ENCODE results near the gene TUBB8. TPM values are rescaled to one million over a fixed set of nuclear protein-coding genes. Genes with fewer than 3 reads are reported as not detected.

The TUBB8 gene
- total RNA-seq (0.05 TPM), polyA plus RNA-seq (0.75 TPM)
- long read RNA-seq, donor 1, result 0 reads
- long read RNA-seq, donor 2, result 0 reads
- long read RNA-seq, donor 3, result 0 reads
- long read RNA-seq, donor 4, result 0 reads
- long read RNA-seq, donor 5, result 0 reads
- long read RNA-seq, donor 6, result 0 reads
- long read RNA-seq, donor 7, result 0 reads
- long read RNA-seq, donor 8, result 0 reads
- long read RNA-seq, donor 9, result 0 reads
- long read RNA-seq, donor 10, result 0 reads

DNA sequence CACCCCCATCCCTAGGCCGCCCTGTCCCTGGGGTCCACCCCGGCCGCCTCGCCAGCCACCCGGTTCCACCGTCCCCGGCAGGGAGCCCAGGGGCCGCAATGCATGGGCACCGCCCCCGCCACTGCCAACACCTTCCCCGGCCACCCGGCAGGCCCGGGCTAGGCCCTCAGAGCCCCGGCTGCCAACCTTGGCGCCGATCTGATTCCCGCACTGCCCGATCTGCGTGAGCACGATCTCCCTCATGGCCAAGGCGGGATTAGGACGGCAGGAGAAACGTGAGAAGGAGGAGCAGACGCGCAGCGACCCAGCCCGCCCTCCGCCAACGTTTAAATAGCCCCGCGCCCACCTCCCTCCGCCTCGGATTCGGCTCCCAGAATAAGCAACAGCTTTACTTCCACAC is at the start of gene TUBB8:
TSS of gene TUBB8 (minus strand) at position 301 of the 400 bp plus-strand sequence. CDS start at position 243, 58 bp downstream.
- H3K36me3 ChIP-seq (ENCODE audit: control insufficient read depth in 2 of 2, insufficient read depth in 2 of 2, low read length in 1 of 2), result no peaks in the 10 kb centered on the region
- WGBS, result 69% methylated on average over 32 of the region's 34 CpGs
- H3K4me3 ChIP-seq (ENCODE audit: low read length in 2 of 2), result no peak within 1 kb of the TSS
- no peaks in the 10 kb centered on the region for H3K4me1 ChIP-seq (ENCODE audit: control insufficient read depth in 2 of 2, insufficient read depth in 2 of 2, low read length in 2 of 2)
- no peak for DNase-seq (ENCODE audit: low read depth in 6 of 9, low spot score in 9 of 9)
- H3K27me3 ChIP-seq (ENCODE audit: control insufficient read depth in 2 of 2, insufficient read depth in 1 of 2, low read length in 1 of 2), result no peaks in the 10 kb centered on the region
- no peaks in the 10 kb centered on the region for H3K9me3 ChIP-seq (ENCODE audit: control insufficient read depth in 2 of 2, insufficient read depth in 1 of 2, low read length in 1 of 2)
- no peak within 1 kb of the TSS for H3K27ac ChIP-seq (ENCODE audit: low read depth in 1 of 2, low read length in 1 of 2)

- H3K27me3 ChIP-seq (ENCODE audit: control insufficient read depth in 2 of 2, insufficient read depth in 1 of 2, low read length in 1 of 2), result no peaks in the 10 kb centered on the region
- WGBS, result 12% methylated on average over 1 of the region's 1 CpG
- H3K9me3 ChIP-seq (ENCODE audit: control insufficient read depth in 2 of 2, insufficient read depth in 1 of 2, low read length in 1 of 2), result peaks cover 2 to 8% of the 10 kb centered on the region in 2 donors
- no peaks in the 10 kb centered on the region for H3K36me3 ChIP-seq (ENCODE audit: control insufficient read depth in 2 of 2, insufficient read depth in 2 of 2, low read length in 1 of 2)
- no peak overlapping the region for H3K27ac ChIP-seq (ENCODE audit: low read depth in 1 of 2, low read length in 1 of 2)
- H3K4me1 ChIP-seq (ENCODE audit: control insufficient read depth in 2 of 2, insufficient read depth in 2 of 2, low read length in 2 of 2), result no peaks in the 10 kb centered on the region
- H3K4me3 ChIP-seq (ENCODE audit: low read length in 2 of 2), result no peak overlapping the region
- DNase-seq (ENCODE audit: low read depth in 6 of 9, low spot score in 9 of 9), result no peak
These were observed 47.4 kb upstream of the TUBB8 start for GRCh38 chr10:96466-96865.

DNA sequence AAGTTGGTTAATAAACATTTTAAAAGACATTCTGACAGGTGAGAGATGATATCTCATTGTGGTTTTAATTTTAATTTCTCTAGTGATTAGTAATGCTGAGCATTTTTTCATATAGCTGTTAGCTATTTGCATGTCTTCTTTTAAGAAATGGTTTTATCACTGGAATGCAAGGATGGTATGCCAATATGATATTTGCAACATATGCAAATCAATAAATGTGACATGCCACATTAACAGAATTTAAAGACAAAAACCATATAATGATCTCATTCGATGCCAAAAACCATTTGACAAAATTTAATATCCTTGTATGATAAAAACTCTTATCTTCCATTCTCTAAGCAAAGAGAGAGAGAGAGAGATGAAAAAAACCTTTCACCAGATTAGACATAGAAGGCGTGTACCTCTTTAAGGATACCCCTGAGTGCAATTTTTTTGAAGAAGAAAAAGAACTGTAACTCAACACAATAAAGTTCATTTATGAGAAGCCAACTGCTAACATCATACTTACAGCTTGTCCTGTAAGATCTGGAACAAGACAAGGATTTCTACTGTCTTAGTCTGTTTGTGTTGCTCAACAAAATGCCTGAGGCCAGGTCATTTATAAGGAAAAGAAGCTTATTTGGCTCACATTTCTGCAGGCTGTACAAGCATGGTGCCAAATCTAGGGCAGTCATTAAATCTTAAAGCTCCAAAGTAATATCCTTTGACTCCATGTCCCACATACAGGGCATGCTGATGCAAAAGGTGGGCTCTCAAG is 46.4 kb upstream of the TUBB8 start:
- peaks cover 3 to 8% of the 10 kb centered on the region in 2 donors for H3K9me3 ChIP-seq (ENCODE audit: control insufficient read depth in 2 of 2, insufficient read depth in 1 of 2, low read length in 1 of 2)
- WGBS, result 75% methylated on average over 2 of the region's 2 CpGs
- H3K36me3 ChIP-seq (ENCODE audit: control insufficient read depth in 2 of 2, insufficient read depth in 2 of 2, low read length in 1 of 2), result no peaks in the 10 kb centered on the region
- H3K27me3 ChIP-seq (ENCODE audit: control insufficient read depth in 2 of 2, insufficient read depth in 1 of 2, low read length in 1 of 2), result no peaks in the 10 kb centered on the region
- no peak overlapping the region for H3K27ac ChIP-seq (ENCODE audit: low read depth in 1 of 2, low read length in 1 of 2)
- no peak for DNase-seq (ENCODE audit: low read depth in 6 of 9, low spot score in 9 of 9)
- no peak overlapping the region for H3K4me3 ChIP-seq (ENCODE audit: low read length in 2 of 2)
- H3K4me1 ChIP-seq (ENCODE audit: control insufficient read depth in 2 of 2, insufficient read depth in 2 of 2, low read length in 2 of 2), result no peaks in the 10 kb centered on the region

GRCh38 chr10:94613-95012 is 45.5 kb upstream of the TUBB8 start:
- H3K9me3 ChIP-seq (ENCODE audit: control insufficient read depth in 2 of 2, insufficient read depth in 1 of 2, low read length in 1 of 2), result peaks cover 3 to 8% of the 10 kb centered on the region in 2 donors
- DNase-seq (ENCODE audit: low read depth in 6 of 9, low spot score in 9 of 9), result no peak
- 29% methylated on average over 1 of the region's 1 CpG for WGBS
- no peak overlapping the region for H3K4me3 ChIP-seq (ENCODE audit: low read length in 2 of 2)
- no peaks in the 10 kb centered on the region for H3K4me1 ChIP-seq (ENCODE audit: control insufficient read depth in 2 of 2, insufficient read depth in 2 of 2, low read length in 2 of 2)
- H3K27me3 ChIP-seq (ENCODE audit: control insufficient read depth in 2 of 2, insufficient read depth in 1 of 2, low read length in 1 of 2), result no peaks in the 10 kb centered on the region
- no peaks in the 10 kb centered on the region for H3K36me3 ChIP-seq (ENCODE audit: control insufficient read depth in 2 of 2, insufficient read depth in 2 of 2, low read length in 1 of 2)
- no peak overlapping the region for H3K27ac ChIP-seq (ENCODE audit: low read depth in 1 of 2, low read length in 1 of 2)

GRCh38 chr10:92846-93245 is 43.8 kb upstream of the TUBB8 start:
- no peaks in the 10 kb centered on the region for H3K4me1 ChIP-seq (ENCODE audit: control insufficient read depth in 2 of 2, insufficient read depth in 2 of 2, low read length in 2 of 2)
- WGBS, result 95% methylated on average over 2 of the region's 2 CpGs
- no peak for DNase-seq (ENCODE audit: low read depth in 6 of 9, low spot score in 9 of 9)
- peaks cover 3 to 8% of the 10 kb centered on the region in 2 donors for H3K9me3 ChIP-seq (ENCODE audit: control insufficient read depth in 2 of 2, insufficient read depth in 1 of 2, low read length in 1 of 2)
- H3K27ac ChIP-seq (ENCODE audit: low read depth in 1 of 2, low read length in 1 of 2), result no peak overlapping the region
- no peak overlapping the region for H3K4me3 ChIP-seq (ENCODE audit: low read length in 2 of 2)
- H3K27me3 ChIP-seq (ENCODE audit: control insufficient read depth in 2 of 2, insufficient read depth in 1 of 2, low read length in 1 of 2), result no peaks in the 10 kb centered on the region
- H3K36me3 ChIP-seq (ENCODE audit: control insufficient read depth in 2 of 2, insufficient read depth in 2 of 2, low read length in 1 of 2), result no peaks in the 10 kb centered on the region

DNA sequence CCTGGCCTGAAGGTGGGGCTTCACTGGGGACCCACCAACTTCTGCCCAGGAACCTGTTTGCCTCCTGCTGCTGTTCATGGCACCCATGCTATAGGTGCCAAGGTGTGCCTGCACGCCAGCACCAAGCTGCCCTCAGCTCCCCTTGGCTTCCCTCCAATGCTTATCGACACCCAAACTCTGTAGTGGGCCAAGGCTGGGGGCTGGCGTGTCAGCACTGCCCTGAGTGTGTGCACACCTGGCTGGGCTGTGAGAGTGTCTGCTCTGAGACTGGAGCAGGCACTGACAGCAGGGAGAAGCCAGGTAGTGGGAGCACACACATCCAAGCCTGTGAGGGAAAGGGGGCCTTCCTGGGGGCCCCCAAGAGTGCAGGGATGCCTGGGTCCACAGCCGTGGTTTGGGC is 43.1 kb upstream of the TUBB8 start:
- H3K27me3 ChIP-seq (ENCODE audit: control insufficient read depth in 2 of 2, insufficient read depth in 1 of 2, low read length in 1 of 2), result no peaks in the 10 kb centered on the region

GRCh38 chr10:91313-91712 is 42.2 kb upstream of the TUBB8 start:
- no peaks in the 10 kb centered on the region for H3K27me3 ChIP-seq (ENCODE audit: control insufficient read depth in 2 of 2, insufficient read depth in 1 of 2, low read length in 1 of 2)
- peaks cover 3 to 5% of the 10 kb centered on the region in 2 donors for H3K9me3 ChIP-seq (ENCODE audit: control insufficient read depth in 2 of 2, insufficient read depth in 1 of 2, low read length in 1 of 2)
- whole genome bisulfite sequencing, result 97% methylated on average over 8 of the region's 8 CpGs
- no peaks in the 10 kb centered on the region for H3K4me1 ChIP-seq (ENCODE audit: control insufficient read depth in 2 of 2, insufficient read depth in 2 of 2, low read length in 2 of 2)
- no peaks in the 10 kb centered on the region for H3K36me3 ChIP-seq (ENCODE audit: control insufficient read depth in 2 of 2, insufficient read depth in 2 of 2, low read length in 1 of 2)
- no peak overlapping the region for H3K4me3 ChIP-seq (ENCODE audit: low read length in 2 of 2)
- no peak overlapping the region for H3K27ac ChIP-seq (ENCODE audit: low read depth in 1 of 2, low read length in 1 of 2)
- DNase-seq (ENCODE audit: low read depth in 6 of 9, low spot score in 9 of 9), result no peak

More for the DNA sequence above, 43.1 kb upstream of the TUBB8 start:
- no peak for DNase-seq (ENCODE audit: low read depth in 6 of 9, low spot score in 9 of 9)
- Histone ChIP-seq H3K9me3 (ENCODE audit: control insufficient read depth in 2 of 2, insufficient read depth in 1 of 2, low read length in 1 of 2) (peaks cover 3 to 8% of the 10 kb centered on the region in 2 donors), H3K4me1 (ENCODE audit: control insufficient read depth in 2 of 2, insufficient read depth in 2 of 2, low read length in 2 of 2) (no peaks in the 10 kb centered on the region), H3K4me3 (ENCODE audit: low read length in 2 of 2) (no peak overlapping the region), H3K36me3 (ENCODE audit: control insufficient read depth in 2 of 2, insufficient read depth in 2 of 2, low read length in 1 of 2) (no peaks in the 10 kb centered on the region), H3K27ac (ENCODE audit: low read depth in 1 of 2, low read length in 1 of 2) (no peak overlapping the region)
- 89% methylated on average over 4 of the region's 4 CpGs for WGBS

DNA sequence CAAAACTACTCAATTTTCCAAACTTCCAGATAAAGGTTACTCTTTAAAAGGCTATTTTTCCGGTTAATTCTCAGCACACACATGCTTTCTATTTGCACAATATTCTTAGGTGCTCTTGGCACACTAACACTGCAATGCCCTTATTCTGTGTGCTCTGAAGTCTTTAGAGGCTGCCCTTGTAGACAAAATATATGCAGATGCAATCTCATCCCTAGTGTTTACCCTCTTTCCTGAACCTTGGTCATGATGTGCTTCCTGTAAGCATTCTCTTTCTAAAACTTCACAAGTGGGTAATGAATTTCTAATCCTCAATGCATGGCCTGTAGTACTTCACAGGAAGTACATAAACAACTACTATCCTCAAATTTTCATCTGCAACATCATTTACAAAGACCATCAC is 41.1 kb upstream of the TUBB8 start:
- Histone ChIP-seq H3K4me3 (ENCODE audit: low read length in 2 of 2) (no peak overlapping the region), H3K27ac (ENCODE audit: low read depth in 1 of 2, low read length in 1 of 2) (no peak overlapping the region), H3K36me3 (ENCODE audit: control insufficient read depth in 2 of 2, insufficient read depth in 2 of 2, low read length in 1 of 2) (no peaks in the 10 kb centered on the region), H3K9me3 (ENCODE audit: control insufficient read depth in 2 of 2, insufficient read depth in 1 of 2, low read length in 1 of 2) (peaks cover 0 to 1% of the 10 kb centered on the region in 2 donors), H3K27me3 (ENCODE audit: control insufficient read depth in 2 of 2, insufficient read depth in 1 of 2, low read length in 1 of 2) (no peaks in the 10 kb centered on the region), H3K4me1 (ENCODE audit: control insufficient read depth in 2 of 2, insufficient read depth in 2 of 2, low read length in 2 of 2) (no peaks in the 10 kb centered on the region)
- no peak for DNase-seq (ENCODE audit: low read depth in 6 of 9, low spot score in 9 of 9)
- WGBS, result 97% methylated on average over 1 of the region's 1 CpG

GRCh38 chr10:89248-89647 is 40.2 kb upstream of the TUBB8 start:
- H3K36me3 ChIP-seq (ENCODE audit: control insufficient read depth in 2 of 2, insufficient read depth in 2 of 2, low read length in 1 of 2), result no peaks in the 10 kb centered on the region
- no peaks in the 10 kb centered on the region for H3K4me1 ChIP-seq (ENCODE audit: control insufficient read depth in 2 of 2, insufficient read depth in 2 of 2, low read length in 2 of 2)
- no peak for DNase-seq (ENCODE audit: low read depth in 6 of 9, low spot score in 9 of 9)
- peaks cover 0 to 1% of the 10 kb centered on the region in 2 donors for H3K9me3 ChIP-seq (ENCODE audit: control insufficient read depth in 2 of 2, insufficient read depth in 1 of 2, low read length in 1 of 2)
- 95% methylated on average over 2 of the region's 2 CpGs for WGBS
- H3K27me3 ChIP-seq (ENCODE audit: control insufficient read depth in 2 of 2, insufficient read depth in 1 of 2, low read length in 1 of 2), result no peaks in the 10 kb centered on the region
- no peak overlapping the region for H3K27ac ChIP-seq (ENCODE audit: low read depth in 1 of 2, low read length in 1 of 2)
- no peak overlapping the region for H3K4me3 ChIP-seq (ENCODE audit: low read length in 2 of 2)

Data from thymus (tissue), 14 donors.